Measurements from ENCODE around the gene ANGPTL3.

The ANGPTL3 gene

GRCh38 chr1:62654744-62655143, 57.4 kb downstream of the ANGPTL3 start:
- Histone ChIP-seq H3K27me3 (ENCODE audit: insufficient read depth, low read length) (no peaks in the 10 kb centered on the region), H3K36me3 (ENCODE audit: insufficient read depth, low read length) (peaks cover 28% of the 10 kb centered on the region), H3K4me1 (ENCODE audit: insufficient read depth, low read length) (no peaks in the 10 kb centered on the region), H2AFZ (ENCODE audit: low read depth, low read length) (no peak overlapping the region), H3K4me3 (ENCODE audit: low read length) (no peak overlapping the region), H3K9me3 (ENCODE audit: low read length) (peaks cover 2% of the 10 kb centered on the region)
